ENCODE measurements around the gene GGTLC2.

Gene GGTLC2

GRCh38 chr22:22691716-22692701 is 47.6 kb downstream of the GGTLC2 start:
- no peak for TF ChIP-seq CTCF (IDR thresholded peaks at IDR 0.05; ENCODE audit: extremely low read depth, missing control alignments)
- no peak for DNase-seq (ENCODE audit: low spot score)

- DNase-seq (ENCODE audit: low spot score) = peak; percentile 24
These were observed 48.5 kb downstream of the GGTLC2 start for GRCh38 chr22:22692707-22693530.

GRCh38 chr22:22693531-22693884 is 49.1 kb downstream of the GGTLC2 start:
- DNase-seq (ENCODE audit: low spot score) = no peak
- TF ChIP-seq CTCF (IDR thresholded peaks at IDR 0.05; ENCODE audit: extremely low read depth, missing control alignments) = no peak

More at GRCh38 chr22:22692707-22693530, 48.5 kb downstream of the GGTLC2 start:
- TF ChIP-seq CTCF (IDR thresholded peaks at IDR 0.05; ENCODE audit: extremely low read depth, missing control alignments) = peak; percentile 68

DNA sequence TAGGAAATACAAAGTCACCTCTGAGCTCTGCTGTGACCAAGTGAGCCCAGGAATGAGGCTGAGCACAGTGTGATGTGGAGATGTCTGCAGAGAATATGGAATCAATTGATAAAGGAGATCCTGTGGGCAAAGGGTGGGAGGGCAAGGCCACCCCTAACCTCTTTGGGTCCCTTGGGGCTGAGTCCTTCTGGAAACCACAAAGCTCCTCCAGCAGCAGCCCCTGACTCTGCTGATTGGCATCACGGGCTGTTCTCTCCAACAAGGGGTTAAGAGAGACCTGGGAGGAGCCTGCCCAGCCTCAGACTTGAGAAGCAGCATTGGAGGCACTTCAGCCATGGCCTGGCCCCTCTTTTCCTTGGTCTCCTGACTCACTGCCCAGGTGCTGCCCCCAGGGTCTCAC is 49.7 kb downstream of the GGTLC2 start:
- DNase-seq (ENCODE audit: low spot score) = no peak
- no peak for TF ChIP-seq CTCF (IDR thresholded peaks at IDR 0.05; ENCODE audit: extremely low read depth, missing control alignments)

- no peak for TF ChIP-seq CTCF (IDR thresholded peaks at IDR 0.05; ENCODE audit: extremely low read depth, missing control alignments)
- DNase-seq (ENCODE audit: low spot score) = no peak
These were observed 51.7 kb downstream of the GGTLC2 start for GRCh38 chr22:22696104-22696503.
